Type B pancreatic cell (in vitro differentiated cells): ENCODE results near the gene ABCC12. TPM values are rescaled to one million over a fixed set of nuclear protein-coding genes. Genes with fewer than 3 reads are reported as not detected.
A peak's percentile ranks its signal among the peaks of the same experiment; 100 is the strongest.

Experiments
- DNase-seq: peaks from one replicate; pipeline ENCODE4 v3.0.0; 2021; ENCODE audit warnings: mixed read lengths; ENCODE audit not compliant: unreplicated experiment; ENCODE audit errors: extremely low spot score
- H3K27ac Mint-ChIP-seq: 2 replicates; pipeline ENCODE4 v1.8.0; 2021; ENCODE audit warnings: mild to moderate bottlenecking, mixed read lengths
- H3K27me3 Mint-ChIP-seq: 2 replicates; pipeline ENCODE4 v1.8.0; 2021; ENCODE audit warnings: mixed read lengths
- H3K36me3 Mint-ChIP-seq: 2 replicates; pipeline ENCODE4 v1.8.0; 2021; ENCODE audit warnings: mixed read lengths
- H3K4me1 Mint-ChIP-seq: one replicate; pipeline ENCODE4 v1.8.0; 2021; ENCODE audit warnings: mixed read lengths; ENCODE audit not compliant: unreplicated experiment
- H3K4me3 Mint-ChIP-seq: 2 replicates; pipeline ENCODE4 v1.8.0; 2021; ENCODE audit warnings: mild to moderate bottlenecking, mixed read lengths
- H3K9me3 Mint-ChIP-seq: 2 replicates; pipeline ENCODE4 v1.8.0; 2021; ENCODE audit warnings: mixed read lengths
- CTCF ChIP-seq: fragments of 200-600 bp; sonication (generic); conservative IDR thresholded peaks from 2 replicates; pipeline ENCODE4 v1.5.0; 2021; ENCODE audit warnings: antibody characterized with exemption, mild to moderate bottlenecking
- long read RNA-seq: library from polyadenylated mRNA; unstranded; transcript quantifications from one replicate; pipeline ENCODE4 v2.0.0, GENCODE V29; 2020
- total RNA-seq: library from RNA; stranded (reverse); gene quantifications from 2 replicates; pipeline ENCODE4 v1.2.1, GENCODE V29; 2021; ENCODE audit warnings: low replicate concordance

Gene ABCC12
- 0.10 TPM in 1 of 2 replicates, not detected in the other for total RNA-seq
- long read RNA-seq, result 0 reads

GRCh38 chr16:48155926-48156789 lies at the start of gene ABCC12:
ABCC12 (minus strand) TSS chr16:48155993; CDS start chr16:48146424, 9,569 bp downstream.
- DNase-seq, result no peak
- no peak within 1 kb of the TSS for H3K27ac Mint-ChIP-seq
- H3K4me3 Mint-ChIP-seq, result no peak within 1 kb of the TSS
- H3K4me1 Mint-ChIP-seq, result no peaks in the 10 kb centered on the region
- peaks cover 15% of the 10 kb centered on the region for H3K27me3 Mint-ChIP-seq
- H3K36me3 Mint-ChIP-seq, result no peaks in the 10 kb centered on the region
- H3K9me3 Mint-ChIP-seq, result no peaks in the 10 kb centered on the region
- TF ChIP-seq CTCF, result no peak

- Mint-ChIP-seq H3K4me1 (no peaks in the 10 kb centered on the region), H3K4me3 (no peak overlapping the region), H3K27me3 (peaks cover 6% of the 10 kb centered on the region), H3K9me3 (no peaks in the 10 kb centered on the region), H3K36me3 (no peaks in the 10 kb centered on the region), H3K27ac (peak overlapping the region; percentile 61)
- no peak for TF ChIP-seq CTCF
- no peak for DNase-seq
These were observed 49.0 kb upstream of the ABCC12 start for GRCh38 chr16:48204825-48205151.

DNA sequence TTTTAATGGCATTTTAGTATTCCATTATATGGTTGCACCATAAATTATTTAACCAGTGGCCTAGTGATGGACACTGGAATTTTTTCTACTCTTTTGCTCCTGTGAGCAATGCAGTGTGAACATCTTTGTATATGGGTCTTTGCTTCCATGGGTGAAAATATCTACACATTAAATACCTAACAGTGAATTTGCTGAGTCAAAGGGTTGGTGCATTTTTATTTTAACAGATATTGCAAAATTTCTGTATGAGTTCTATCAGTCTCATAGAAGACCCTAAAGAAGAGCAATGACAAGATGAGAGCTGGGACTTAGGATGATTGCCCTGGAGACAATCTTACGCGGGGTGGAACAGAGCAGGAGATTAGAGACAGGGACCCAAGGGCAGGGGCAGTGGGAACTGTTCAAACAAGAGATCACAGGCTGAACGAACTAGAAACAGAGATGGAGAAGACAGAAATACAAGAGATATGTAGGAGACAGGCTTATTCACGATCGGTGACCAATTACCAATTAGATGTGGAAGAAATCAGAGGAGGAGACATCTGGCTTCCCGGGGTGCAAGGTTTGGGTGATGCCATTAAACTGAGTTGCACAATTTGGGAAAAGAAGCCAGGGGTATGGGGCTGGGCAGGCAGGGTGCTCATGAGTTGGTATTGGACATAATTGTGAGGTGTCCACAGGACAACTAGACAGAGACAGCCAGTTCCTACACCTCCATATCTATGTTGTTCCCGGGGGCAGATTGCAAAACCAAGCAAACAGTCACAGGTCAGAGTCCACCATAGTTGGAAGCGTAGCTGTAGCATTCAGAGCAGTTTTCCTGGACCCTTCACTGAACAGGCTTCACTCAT lies 48.4 kb upstream of the ABCC12 start:
- no peak for TF ChIP-seq CTCF
- Mint-ChIP-seq H3K27me3 (peaks cover 6% of the 10 kb centered on the region), H3K36me3 (no peaks in the 10 kb centered on the region), H3K4me3 (no peak overlapping the region), H3K9me3 (no peaks in the 10 kb centered on the region), H3K27ac (peak overlapping the region; percentile 61), H3K4me1 (no peaks in the 10 kb centered on the region)
- DNase-seq, result no peak

DNA sequence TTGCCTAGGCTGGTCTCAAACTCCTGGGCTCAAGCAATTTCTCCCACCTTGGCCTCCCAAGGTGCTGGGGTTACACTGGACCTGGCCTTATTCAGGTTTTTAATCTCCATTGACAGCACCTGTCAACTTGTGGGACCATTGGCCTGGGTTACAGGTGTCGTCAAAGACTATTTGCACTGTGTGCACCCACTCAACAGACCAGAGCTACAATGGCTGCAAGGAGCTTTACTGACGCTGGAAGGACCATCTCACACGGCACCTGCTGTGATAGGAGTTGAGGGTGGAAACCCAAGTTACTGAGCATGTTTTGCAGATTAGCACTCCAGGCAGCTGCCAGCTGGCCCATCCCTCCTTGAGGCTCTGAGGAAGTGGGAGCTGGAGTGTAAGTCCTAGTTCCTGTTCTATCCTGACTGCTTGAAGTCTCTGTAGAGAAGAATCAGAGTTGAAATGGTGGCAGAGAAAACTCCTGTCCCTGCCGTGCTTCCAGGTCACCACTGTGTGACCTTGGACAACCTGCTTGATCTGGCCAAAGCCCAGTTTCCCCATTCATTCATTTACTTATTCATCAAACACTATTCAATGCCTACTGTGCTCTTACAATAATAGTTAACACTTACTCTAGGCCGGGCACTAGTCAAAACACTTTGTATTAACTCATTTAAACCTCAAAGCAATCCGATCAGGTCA lies 45.9 kb upstream of the ABCC12 start:
- no peak for TF ChIP-seq CTCF
- no peak for DNase-seq
- Mint-ChIP-seq H3K4me3 (no peak overlapping the region), H3K27ac (no peak overlapping the region), H3K9me3 (no peaks in the 10 kb centered on the region), H3K4me1 (no peaks in the 10 kb centered on the region), H3K36me3 (no peaks in the 10 kb centered on the region), H3K27me3 (no peaks in the 10 kb centered on the region)

GRCh38 chr16:48197294-48197693 lies 41.5 kb upstream of the ABCC12 start:
- peaks cover 5% of the 10 kb centered on the region for H3K27me3 Mint-ChIP-seq
- H3K4me1 Mint-ChIP-seq, result peaks cover 6% of the 10 kb centered on the region
- no peak for TF ChIP-seq CTCF
- no peak for DNase-seq
- H3K36me3 Mint-ChIP-seq, result no peaks in the 10 kb centered on the region
- H3K4me3 Mint-ChIP-seq, result no peak overlapping the region
- no peak overlapping the region for H3K27ac Mint-ChIP-seq
- H3K9me3 Mint-ChIP-seq, result no peaks in the 10 kb centered on the region
